ENCODE results near the gene TCEA2. TPM values are rescaled to one million over a fixed set of nuclear protein-coding genes. Genes with fewer than 3 reads are reported as not detected.

TCEA2 gene
- total and polyA plus RNA-seq, 2 of the 13 experiments (the other 11 are each of a cell fraction or from before 2014, with no cell fraction given), result 28.1 to 33.7 TPM

DNA sequence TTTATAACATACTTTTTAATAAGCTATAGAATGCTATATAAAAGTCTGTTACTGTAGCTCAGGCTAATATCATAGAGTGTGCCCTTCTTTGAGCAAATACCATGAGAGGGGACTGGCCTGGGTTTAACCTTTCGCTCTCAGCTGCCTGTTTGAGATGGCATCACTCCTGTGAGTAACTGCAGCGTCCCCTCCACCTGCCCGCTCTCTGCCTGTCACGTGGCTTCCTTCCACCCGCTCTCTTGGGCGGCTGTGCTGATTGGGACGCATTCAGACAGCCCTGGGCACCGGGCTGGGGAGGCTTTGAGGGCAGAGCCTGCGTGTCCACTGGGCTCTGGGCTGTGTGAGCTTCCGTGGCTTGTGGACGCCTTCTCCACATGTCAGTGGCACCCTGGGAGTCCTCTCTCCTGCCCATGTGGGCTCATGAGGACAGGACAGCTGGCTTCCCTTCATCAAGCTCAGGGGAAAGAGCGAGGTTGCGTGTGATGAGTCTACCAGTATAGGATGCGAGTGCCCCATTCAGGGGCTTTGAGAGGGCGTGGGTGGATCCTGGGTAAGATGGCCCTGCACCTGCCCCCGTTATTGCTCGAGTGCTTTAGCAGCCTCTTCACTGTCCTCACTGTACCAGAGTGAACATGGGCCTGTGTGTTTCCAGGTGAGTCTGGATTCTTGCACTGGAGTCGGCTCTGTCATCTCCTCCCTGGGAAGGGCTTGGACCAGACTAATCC lies 37.7 kb upstream of the TCEA2 start:
- Histone ChIP-seq H3K9me3 (ENCODE audit: low read length) (no peaks in the 10 kb centered on the region), H3K27ac (ENCODE audit: extremely low read length, insufficient read depth, low read length) (peak overlapping the region; percentile 92), H3K4me3 (replicated peaks in 1 of 3; ENCODE audit: insufficient read depth in 1 of 3, low read depth in 2 of 3, low read length in 3 of 3) (0 out of 6 replicates have a peak overlapping the region, but pooled peaks of 1 of the 3 experiments have one; percentile 53), H3K9ac (ENCODE audit: insufficient read depth, low read depth, low read length) (peak overlapping the region; percentile 75), H3K79me2 (ENCODE audit: insufficient read depth, low read length) (peaks cover 4% of the 10 kb centered on the region), H2AFZ (ENCODE audit: low read length) (no peak overlapping the region), H3K27me3 (ENCODE audit: control insufficient read depth in 1 of 2, insufficient read depth in 2 of 2, low read length in 2 of 2) (no peaks in the 10 kb centered on the region), H3K36me3 (replicated peaks in 1 of 2; ENCODE audit: control insufficient read depth in 1 of 2, insufficient read depth in 2 of 2, low read length in 2 of 2) (peaks cover 52 to 79% of the 10 kb centered on the region in 2 experiments), H4K20me1 (ENCODE audit: insufficient read depth, low read length) (no peaks in the 10 kb centered on the region), H3K4me2 (ENCODE audit: low read depth, low read length) (peak overlapping the region; percentile 84), H3K4me1 (ENCODE audit: insufficient read depth, low read length) (peaks cover 42% of the 10 kb centered on the region)
- ChIA-PET CTCF (ENCODE audit: low intra/inter-chr PET ratio, low total read pairs) (interaction anchor here (1.3 kb wide), 1 partner anchor 44 kb away, joined by 4 read pairs; no protein-coding TSS in a partner anchor), POLR2A (interaction anchor here (2.0 to 5.0 kb wide), 7 partner anchors 8 to 45 kb away, joined by 12 to 81 read pairs (median 26); partner anchors contain the start of genes C20orf204, PRPF6, SAMD10 and SOX18)
- WGBS (ENCODE audit: low lambda C conversion rate), result 96% methylated on average over 18 of the region's 18 CpGs
- BruUV-seq (replicated peaks), result no TSS peak
- ATAC-seq, result no peak
- DNase-seq (ENCODE audit: low spot score), result no peak
- intact Hi-C loops (cut with micrococcal nuclease; ENCODE audit: unreplicated experiment), result no loop called here
- in situ Hi-C loops (cut with HindIII; ENCODE audit: extremely low pct_ligation_motif_present, low pct_unique_long_range_greater_than_20kb), result no loop called here
- no peak for FAIRE-seq
- TF ChIP-seq, protein P1, sequence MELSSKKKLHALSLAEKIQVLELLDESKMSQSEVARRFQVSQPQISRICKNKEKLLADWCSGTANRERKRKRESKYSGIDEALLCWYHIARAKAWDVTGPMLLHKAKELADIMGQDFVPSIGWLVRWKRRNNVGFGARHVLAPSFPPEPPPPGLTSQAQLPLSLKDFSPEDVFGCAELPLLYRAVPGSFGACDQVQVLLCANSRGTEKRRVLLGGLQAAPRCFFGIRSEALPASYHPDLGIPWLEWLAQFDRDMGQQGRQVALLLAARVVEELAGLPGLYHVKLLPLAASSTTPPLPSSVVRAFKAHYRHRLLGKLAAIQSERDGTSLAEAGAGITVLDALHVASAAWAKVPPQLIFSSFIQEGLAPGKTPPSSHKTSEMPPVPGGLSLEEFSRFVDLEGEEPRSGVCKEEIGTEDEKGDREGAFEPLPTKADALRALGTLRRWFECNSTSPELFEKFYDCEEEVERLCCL (CRISPR knock-in tag; IDR thresholded peaks at IDR 0.05; ENCODE audit: borderline replicate concordance), result no peak
- TF ChIP-seq, protein P2, sequence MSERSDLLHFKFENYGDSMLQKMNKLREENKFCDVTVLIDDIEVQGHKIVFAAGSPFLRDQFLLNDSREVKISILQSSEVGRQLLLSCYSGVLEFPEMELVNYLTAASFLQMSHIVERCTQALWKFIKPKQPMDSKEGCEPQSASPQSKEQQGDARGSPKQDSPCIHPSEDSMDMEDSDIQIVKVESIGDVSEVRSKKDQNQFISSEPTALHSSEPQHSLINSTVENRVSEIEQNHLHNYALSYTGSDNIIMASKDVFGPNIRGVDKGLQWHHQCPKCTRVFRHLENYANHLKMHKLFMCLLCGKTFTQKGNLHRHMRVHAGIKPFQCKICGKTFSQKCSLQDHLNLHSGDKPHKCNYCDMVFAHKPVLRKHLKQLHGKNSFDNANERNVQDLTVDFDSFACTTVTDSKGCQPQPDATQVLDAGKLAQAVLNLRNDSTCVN (CRISPR knock-in tag; IDR thresholded peaks at IDR 0.05; ENCODE audit: borderline replicate concordance), result no peak
- TF ChIP-seq, protein P3, sequence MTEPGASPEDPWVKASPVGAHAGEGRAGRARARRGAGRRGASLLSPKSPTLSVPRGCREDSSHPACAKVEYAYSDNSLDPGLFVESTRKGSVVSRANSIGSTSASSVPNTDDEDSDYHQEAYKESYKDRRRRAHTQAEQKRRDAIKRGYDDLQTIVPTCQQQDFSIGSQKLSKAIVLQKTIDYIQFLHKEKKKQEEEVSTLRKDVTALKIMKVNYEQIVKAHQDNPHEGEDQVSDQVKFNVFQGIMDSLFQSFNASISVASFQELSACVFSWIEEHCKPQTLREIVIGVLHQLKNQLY (CRISPR knock-in tag; IDR thresholded peaks at IDR 0.05), result no peak
- TF ChIP-seq IRX3 (CRISPR knock-in tag; IDR thresholded peaks at IDR 0.05; ENCODE audit: borderline replicate concordance, low read depth) (no peak), PRDM15 (CRISPR knock-in tag; IDR thresholded peaks at IDR 0.05) (no peak), KLF11 (CRISPR knock-in tag; IDR thresholded peaks at IDR 0.05) (no peak), ZNF563 (CRISPR knock-in tag; IDR thresholded peaks at IDR 0.05) (0 out of 2 replicates have a peak, but pooled peaks have one; percentile 3), ZNF263 (CRISPR knock-in tag; IDR thresholded peaks at IDR 0.05) (no peak), DNMT1 (CRISPR knock-in tag; IDR thresholded peaks at IDR 0.05) (no peak), SALL1 (CRISPR knock-in tag; IDR thresholded peaks at IDR 0.05) (peak; percentile 8; the same call in 1 of the 2 replicates), ADNP (CRISPR knock-in tag; IDR thresholded peaks at IDR 0.05) (no peak), ZNF235 (CRISPR knock-in tag; IDR thresholded peaks at IDR 0.05; ENCODE audit: borderline replicate concordance) (0 out of 2 replicates have a peak, but pooled peaks have one; percentile 66)
- TF ChIP-seq, protein P4, sequence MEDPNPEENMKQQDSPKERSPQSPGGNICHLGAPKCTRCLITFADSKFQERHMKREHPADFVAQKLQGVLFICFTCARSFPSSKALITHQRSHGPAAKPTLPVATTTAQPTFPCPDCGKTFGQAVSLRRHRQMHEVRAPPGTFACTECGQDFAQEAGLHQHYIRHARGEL (CRISPR knock-in tag; IDR thresholded peaks at IDR 0.05), result peak; percentile 29; the same call in 1 of the 2 replicates
- TF ChIP-seq, protein P5, sequence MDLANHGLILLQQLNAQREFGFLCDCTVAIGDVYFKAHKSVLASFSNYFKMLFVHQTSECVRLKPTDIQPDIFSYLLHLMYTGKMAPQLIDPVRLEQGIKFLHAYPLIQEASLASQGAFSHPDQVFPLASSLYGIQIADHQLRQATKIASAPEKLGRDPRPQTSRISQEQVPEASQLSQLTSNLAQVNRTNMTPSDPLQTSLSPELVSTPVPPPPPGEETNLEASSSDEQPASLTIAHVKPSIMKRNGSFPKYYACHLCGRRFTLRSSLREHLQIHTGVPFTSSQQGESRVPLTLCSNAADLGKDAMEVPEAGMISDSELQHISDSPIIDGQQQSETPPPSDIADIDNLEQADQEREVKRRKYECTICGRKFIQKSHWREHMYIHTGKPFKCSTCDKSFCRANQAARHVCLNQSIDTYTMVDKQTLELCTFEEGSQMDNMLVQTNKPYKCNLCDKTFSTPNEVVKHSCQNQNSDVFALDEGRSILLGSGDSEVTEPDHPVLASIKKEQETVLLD (CRISPR knock-in tag; IDR thresholded peaks at IDR 0.05; ENCODE audit: low read depth), result 0 out of 2 replicates have a peak, but pooled peaks have one; percentile 22
